Measurements from ENCODE around the gene DOP1B. TPM values are rescaled to one million over a fixed set of nuclear protein-coding genes. Genes with fewer than 3 reads are reported as not detected.

DOP1B gene
- total and polyA plus RNA-seq, 12 donors: 2.3 to 21.2 (median 13.5) TPM

DNA sequence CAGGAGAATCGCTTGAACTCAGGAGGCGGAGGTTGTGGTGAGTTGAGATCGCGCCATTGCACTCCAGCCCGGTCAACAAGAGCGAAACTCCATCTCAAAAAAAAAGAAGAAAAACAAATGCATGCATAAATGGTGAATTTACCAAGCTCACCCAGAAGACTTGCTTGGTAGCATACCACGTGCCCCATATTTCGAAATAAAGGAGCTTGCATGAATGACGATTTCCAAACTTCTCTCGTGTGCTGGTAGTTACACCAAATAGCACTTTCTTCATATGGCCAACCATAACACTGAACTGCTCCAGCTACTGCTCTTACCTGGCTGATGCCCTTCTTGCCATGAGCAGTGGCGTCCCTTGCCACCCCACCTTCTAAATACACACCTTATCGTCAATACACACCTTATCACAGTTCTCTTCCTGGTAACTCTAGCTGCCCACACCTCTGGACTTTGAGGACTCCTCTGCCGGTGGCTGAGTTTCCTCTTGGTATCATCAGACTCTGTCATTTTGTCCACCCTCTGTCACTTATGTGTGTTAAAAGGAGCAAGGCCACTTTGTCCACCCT is 2.8 kb downstream of the DOP1B start:
- ATAC-seq: no peak

DNA sequence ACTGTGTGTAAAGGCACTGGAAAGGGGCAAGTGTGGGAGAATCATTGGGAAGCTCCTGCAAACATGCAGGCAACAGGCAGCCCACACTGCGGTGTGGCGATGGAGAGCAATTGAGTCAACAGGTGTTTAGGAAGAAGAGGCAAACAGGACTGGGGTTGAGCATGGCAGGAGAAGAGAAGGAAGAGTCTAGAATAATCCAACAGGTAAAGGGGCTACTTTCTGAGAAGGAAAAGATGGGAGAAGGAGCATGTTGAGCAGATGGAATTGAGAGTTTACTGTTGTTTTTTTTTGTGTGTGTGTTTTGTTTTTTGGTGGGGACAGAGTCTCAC is 4.2 kb downstream of the DOP1B start:
- DNase-seq (no peak), ATAC-seq (no peak)
- H3K27ac ChIP-seq: no peak overlapping the region
- no peaks in the 10 kb centered on the region for H3K27me3 ChIP-seq
- TF ChIP-seq CTCF (IDR thresholded peaks at IDR 0.05): no peak
- WGBS, 2 donors: 99 to 100% methylated on average over 2 of the region's 2 CpGs
- peaks cover 0 to 46% (median 23%) of the 10 kb centered on the region in 9 donors for H3K4me1 ChIP-seq
- peaks cover 0 to 15% (median 0%) of the 10 kb centered on the region in 9 donors for H3K36me3 ChIP-seq
- no peak overlapping the region for H3K4me3 ChIP-seq
- H3K9me3 ChIP-seq: no peaks in the 10 kb centered on the region
- intact Hi-C loops (cut with DNase I): no loop called here

More for the DNA sequence above, 2.8 kb downstream of the DOP1B start:
- peaks cover 0 to 6% (median 0%) of the 10 kb centered on the region in 9 donors for H3K36me3 ChIP-seq
- no peak overlapping the region for H3K4me3 ChIP-seq
- WGBS, 2 donors: 88 to 89% methylated on average over 13 of the region's 13 CpGs
- no peak for TF ChIP-seq CTCF (IDR thresholded peaks at IDR 0.05)
- H3K4me1 ChIP-seq: peaks cover 0 to 47% (median 29%) of the 10 kb centered on the region in 9 donors
- peak overlapping the region in 1 of 10 donors; percentile 13 for H3K27ac ChIP-seq
- no peaks in the 10 kb centered on the region for H3K27me3 ChIP-seq
- H3K9me3 ChIP-seq: no peaks in the 10 kb centered on the region
- intact Hi-C loops (cut with DNase I): loop anchor here in 3 of 10 donors (5.0 to 10.0 kb wide), 2 partner anchors 75 to 163 kb away; partner anchors contain the start of gene MORC3 (in 2 of the 3)
- DNase-seq: no peak

- ATAC-seq (no peak), DNase-seq (no peak)
- Histone ChIP-seq H3K9me3 (no peaks in the 10 kb centered on the region), H3K27me3 (no peaks in the 10 kb centered on the region), H3K36me3 (peaks cover 0 to 34% (median 0%) of the 10 kb centered on the region in 9 donors), H3K4me1 (peaks cover 0 to 40% (median 16%) of the 10 kb centered on the region in 9 donors), H3K4me3 (no peak overlapping the region), H3K27ac (no peak overlapping the region)
- 94 to 97% methylated on average over 5 of the region's 5 CpGs for WGBS, 2 donors
- intact Hi-C loops (cut with DNase I): no loop called here
- no peak for TF ChIP-seq CTCF (IDR thresholded peaks at IDR 0.05)
Observed at GRCh38 chr21:36162631-36163030, 6.0 kb downstream of the DOP1B start.

- no peaks in the 10 kb centered on the region for H3K27me3 ChIP-seq
- TF ChIP-seq CTCF (IDR thresholded peaks at IDR 0.05): no peak
- intact Hi-C loops (cut with DNase I): no loop called here
- peaks cover 0 to 29% (median 13%) of the 10 kb centered on the region in 9 donors for H3K4me1 ChIP-seq
- ATAC-seq (peak in 1 of 8 donors; percentile 12), DNase-seq (no peak)
- H3K36me3 ChIP-seq: peaks cover 0 to 47% (median 0%) of the 10 kb centered on the region in 9 donors
- H3K27ac ChIP-seq: peak overlapping the region in 2 of 10 donors; percentile 15 to 31
- WGBS, 2 donors: 64 to 77% methylated on average over 10 of the region's 10 CpGs
- H3K9me3 ChIP-seq: no peaks in the 10 kb centered on the region
- H3K4me3 ChIP-seq: no peak overlapping the region
Observed at GRCh38 chr21:36163750-36164741, 7.4 kb downstream of the DOP1B start.

Data from heart right ventricle (tissue), 16 donors.